NCI-H510A (cell line): Measurements from ENCODE around the gene UVSSA.
A peak's percentile ranks its signal among the peaks of the same experiment; 100 is the strongest.

ENCODE experiments used
- DNase-seq: peaks from one replicate; lab custom pipeline; 2025; lab: John Stamatoyannopoulos, UW

The UVSSA gene, protein sequence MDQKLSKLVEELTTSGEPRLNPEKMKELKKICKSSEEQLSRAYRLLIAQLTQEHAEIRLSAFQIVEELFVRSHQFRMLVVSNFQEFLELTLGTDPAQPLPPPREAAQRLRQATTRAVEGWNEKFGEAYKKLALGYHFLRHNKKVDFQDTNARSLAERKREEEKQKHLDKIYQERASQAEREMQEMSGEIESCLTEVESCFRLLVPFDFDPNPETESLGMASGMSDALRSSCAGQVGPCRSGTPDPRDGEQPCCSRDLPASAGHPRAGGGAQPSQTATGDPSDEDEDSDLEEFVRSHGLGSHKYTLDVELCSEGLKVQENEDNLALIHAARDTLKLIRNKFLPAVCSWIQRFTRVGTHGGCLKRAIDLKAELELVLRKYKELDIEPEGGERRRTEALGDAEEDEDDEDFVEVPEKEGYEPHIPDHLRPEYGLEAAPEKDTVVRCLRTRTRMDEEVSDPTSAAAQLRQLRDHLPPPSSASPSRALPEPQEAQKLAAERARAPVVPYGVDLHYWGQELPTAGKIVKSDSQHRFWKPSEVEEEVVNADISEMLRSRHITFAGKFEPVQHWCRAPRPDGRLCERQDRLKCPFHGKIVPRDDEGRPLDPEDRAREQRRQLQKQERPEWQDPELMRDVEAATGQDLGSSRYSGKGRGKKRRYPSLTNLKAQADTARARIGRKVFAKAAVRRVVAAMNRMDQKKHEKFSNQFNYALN

DNA sequence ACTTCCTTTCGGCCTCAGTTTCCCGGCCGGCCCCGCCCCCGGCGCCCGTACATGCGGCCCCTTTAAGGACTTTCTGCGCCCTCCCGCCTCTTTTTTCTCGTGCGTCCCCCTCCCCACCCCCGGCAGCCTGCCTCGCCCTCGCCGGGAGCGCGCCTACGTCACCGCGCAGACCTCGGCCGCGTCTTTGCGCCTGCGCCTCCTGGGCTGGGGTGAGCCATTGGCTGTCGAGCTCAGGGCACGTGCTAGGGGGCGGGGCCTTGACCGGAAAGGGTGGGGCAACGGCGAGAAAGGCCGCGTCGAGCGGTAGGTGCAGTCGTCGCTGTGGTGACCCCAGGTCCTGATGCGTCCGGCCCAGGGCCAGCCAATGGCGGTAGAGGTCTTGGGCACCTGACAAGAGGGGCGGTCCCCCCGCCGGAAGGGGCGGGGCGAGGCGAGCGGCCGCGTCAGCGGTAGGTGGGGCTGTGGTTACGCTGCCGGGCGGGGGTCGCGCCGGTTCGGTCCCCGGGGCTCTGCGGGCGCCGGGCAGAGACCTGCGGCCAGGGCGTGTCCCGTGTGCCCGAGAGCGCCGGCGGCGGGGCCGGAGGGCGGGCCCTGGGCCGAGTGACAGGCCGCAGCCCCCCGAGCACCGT, at the start of gene UVSSA:
Gene UVSSA, plus strand, starts transcription at position 428 of the 629 bp plus-strand sequence. CDS start 884 bp downstream, outside the sequence.
- DNase-seq, result peak; percentile 93

- DNase-seq, result no peak
Measured at GRCh38 chr4:1297456-1298325, 49.3 kb upstream of the UVSSA start.

- no peak for DNase-seq
Measured at GRCh38 chr4:1298461-1298860, 48.5 kb upstream of the UVSSA start.

- no peak for DNase-seq
Measured at GRCh38 chr4:1299301-1299860, 47.6 kb upstream of the UVSSA start.

- DNase-seq, result no peak
Measured at GRCh38 chr4:1300466-1301455, 46.2 kb upstream of the UVSSA start.

DNA sequence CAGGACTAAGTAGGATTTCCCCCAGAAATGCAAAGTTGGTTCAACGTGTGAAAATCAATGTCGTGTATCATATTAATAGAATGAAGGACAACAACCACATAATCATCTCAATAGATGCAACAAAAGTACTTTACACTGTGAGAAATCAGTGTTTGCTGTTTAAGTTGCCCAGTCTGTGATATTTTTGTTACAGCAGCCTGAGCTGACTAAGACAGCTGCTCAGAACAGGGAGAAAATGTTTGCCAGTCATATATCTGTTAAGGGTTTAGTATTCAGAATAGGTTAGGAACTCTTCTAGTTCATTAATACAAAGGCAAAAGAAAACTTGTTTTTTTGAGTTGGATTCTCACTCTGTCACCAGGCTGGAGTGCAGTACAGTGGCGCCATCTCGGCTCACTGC, 44.8 kb upstream of the UVSSA start:
- no peak for DNase-seq

- no peak for DNase-seq
Measured at GRCh38 chr4:1305261-1305711, 41.7 kb upstream of the UVSSA start.

GRCh38 chr4:1305781-1306455, 41.1 kb upstream of the UVSSA start:
- no peak for DNase-seq

- DNase-seq, result no peak
Measured at GRCh38 chr4:1307951-1308735, 38.9 kb upstream of the UVSSA start.

DNA sequence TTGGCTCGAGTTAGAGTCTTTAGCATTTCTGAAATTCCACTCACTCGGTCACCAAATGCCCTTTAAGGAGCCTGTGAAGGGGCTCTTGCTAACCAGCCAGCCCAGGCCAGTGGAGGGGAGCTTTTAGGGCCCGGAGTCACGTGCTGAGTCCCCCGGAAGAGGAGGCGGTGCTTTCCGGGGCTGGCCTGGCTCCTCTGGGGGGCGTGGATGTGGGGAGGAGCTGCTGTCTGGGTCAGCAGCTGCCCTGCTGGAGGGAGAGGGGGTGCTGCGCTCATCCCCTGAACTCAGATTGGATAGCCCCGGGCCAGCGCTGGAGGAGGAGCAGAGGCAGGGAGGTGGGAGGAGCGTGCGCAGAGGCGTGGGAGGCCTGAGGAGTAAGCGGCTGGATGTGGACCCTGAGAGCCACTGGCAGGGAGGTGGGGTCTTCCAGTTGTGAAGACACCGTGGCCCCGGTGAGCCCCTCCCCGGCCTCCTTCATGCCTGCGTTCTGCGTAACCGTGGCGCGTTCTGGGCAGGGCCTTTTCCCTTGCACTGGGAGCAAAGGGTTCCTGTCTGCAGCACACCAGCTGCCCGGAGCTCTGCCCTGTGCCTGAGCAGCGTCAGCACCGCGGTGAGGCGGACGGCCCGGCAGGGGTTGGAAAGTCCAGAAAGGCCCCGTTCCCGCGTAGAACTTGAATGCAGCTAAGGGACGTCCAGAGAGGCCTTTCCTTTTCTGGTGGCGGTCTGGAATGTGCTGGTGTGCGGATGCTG, 37.6 kb upstream of the UVSSA start:
- DNase-seq, result no peak

GRCh38 chr4:1310031-1310795, 36.8 kb upstream of the UVSSA start:
- no peak for DNase-seq

GRCh38 chr4:1310796-1311631, 36.0 kb upstream of the UVSSA start:
- no peak for DNase-seq

DNA sequence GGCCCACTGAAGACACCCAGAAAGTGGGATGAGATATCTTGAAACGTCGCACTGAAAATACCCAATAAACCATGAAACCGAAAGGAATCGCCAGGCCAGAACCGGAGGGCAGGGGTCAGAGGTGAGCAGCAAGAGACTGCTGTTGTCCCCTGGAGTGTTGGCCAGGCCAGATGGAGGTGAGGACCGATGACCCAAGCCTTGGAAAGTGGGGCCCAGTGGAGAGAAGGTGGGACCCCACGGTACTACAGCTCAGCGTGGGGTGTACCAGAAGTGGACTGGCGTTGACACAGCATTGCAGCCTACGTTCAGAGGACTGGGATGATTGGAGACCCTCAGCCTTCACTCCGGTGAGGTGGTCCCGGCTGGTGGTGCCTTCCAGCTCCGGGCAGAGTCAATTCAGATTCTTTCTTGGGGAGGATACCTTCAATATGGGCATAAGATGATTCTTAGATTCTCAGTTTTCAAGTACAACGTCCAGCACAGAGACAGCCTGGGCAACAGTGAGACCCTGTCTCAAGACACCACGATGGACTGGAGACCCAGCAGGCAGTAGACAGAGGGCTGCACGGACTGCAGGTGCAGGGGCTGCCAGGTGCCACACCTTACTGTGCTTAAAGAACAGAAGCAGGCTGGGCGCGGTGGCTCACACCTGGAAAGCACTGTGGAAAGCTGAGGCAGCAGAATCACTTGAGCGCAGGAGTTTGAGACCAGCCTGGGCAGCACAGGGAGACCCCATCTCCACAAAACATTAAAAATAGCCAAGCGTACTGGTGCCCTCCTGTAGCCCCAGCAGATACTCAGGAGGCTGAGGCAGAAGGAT, 34.0 kb upstream of the UVSSA start:
- no peak for DNase-seq

DNA sequence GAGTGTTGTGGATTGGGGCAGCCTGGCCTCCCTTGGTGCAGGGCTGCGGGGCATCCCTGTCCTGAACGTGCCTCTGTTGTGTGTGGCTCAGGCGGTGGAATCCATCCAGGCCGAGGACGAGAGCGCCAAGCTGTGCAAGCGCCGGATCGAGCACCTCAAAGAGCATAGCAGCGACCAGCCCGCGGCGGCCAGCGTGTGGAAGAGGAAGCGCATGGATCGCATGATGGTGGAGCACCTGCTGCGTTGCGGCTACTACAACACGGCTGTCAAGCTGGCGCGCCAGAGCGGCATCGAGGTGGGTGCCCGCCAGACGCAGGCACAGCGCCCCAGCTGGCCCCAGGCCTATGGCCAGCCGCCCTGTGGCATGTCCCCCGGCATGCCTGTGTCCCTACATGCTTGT, 31.7 kb upstream of the UVSSA start:
- no peak for DNase-seq

- DNase-seq, result no peak
Measured at GRCh38 chr4:1315836-1316536, 31.0 kb upstream of the UVSSA start.
